Stimulated activated CD4-positive, alpha-beta T cell treated with anti-CD3 and anti-CD28 coated beads, Interleukin-4, amount 100 ng/mL, for 4 hours (primary cell): ENCODE measurements around the gene CDH3.

Experiments
- DNase-seq, 2 experiments: peaks; one replicate each; pipeline ENCODE4 v3.0.0-alpha.2; 2020

Gene CDH3

DNA sequence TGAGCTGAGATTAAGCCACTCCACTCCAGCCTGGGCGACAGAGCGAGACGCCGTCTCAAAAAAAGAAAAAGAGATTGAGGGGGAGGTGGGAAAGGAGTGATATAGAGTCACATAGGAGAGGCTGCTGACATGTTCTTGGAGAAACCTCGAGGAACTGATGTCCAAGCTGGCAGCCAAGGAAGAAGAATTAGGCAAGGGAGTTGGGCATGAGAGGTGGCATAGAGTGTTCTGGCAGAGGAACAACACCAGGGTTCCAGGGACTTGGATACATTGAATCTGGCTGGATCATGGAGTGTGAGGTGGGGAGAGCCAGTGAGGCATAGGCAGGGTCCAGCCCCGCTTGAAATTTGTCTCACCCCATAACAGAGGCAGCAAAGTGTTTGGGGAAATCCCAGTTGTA lies 10.7 kb downstream of the CDH3 start:
- DNase-seq = no peak

- DNase-seq = no peak
These were observed 11.6 kb downstream of the CDH3 start for GRCh38 chr16:68656751-68657150.

DNA sequence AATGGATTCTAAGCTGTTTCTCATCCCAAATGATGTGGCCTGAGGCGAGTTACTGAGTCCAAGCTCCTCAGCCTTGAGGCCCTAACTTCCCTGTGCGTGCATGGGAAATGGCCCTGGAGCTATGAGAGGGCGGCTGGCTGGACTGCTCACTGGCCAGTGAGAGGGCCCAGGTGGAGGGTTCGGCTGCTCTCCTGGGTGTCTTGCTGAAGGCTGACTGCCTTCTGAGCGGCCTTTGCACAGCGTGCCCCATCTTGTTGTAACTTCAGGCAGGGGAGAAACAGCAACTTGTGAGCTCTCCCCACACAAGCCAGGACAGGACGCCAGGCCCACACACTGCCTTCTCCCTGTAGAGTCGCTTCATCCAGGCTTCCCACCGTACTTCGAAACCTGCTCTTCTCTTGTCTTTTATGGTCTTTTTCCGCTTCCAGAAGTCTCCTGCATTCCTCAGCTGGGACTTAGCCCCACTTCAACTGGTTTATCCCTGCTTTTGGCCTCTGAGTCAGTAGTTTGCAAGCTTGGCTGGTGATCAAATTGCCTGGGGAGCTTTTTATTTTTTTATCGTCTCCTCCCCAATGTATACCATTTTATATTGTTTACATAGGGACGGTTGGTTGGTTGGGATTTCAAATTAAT lies 13.3 kb downstream of the CDH3 start:
- no peak for DNase-seq

GRCh38 chr16:68658974-68659360 lies 13.9 kb downstream of the CDH3 start:
- no peak for DNase-seq

DNA sequence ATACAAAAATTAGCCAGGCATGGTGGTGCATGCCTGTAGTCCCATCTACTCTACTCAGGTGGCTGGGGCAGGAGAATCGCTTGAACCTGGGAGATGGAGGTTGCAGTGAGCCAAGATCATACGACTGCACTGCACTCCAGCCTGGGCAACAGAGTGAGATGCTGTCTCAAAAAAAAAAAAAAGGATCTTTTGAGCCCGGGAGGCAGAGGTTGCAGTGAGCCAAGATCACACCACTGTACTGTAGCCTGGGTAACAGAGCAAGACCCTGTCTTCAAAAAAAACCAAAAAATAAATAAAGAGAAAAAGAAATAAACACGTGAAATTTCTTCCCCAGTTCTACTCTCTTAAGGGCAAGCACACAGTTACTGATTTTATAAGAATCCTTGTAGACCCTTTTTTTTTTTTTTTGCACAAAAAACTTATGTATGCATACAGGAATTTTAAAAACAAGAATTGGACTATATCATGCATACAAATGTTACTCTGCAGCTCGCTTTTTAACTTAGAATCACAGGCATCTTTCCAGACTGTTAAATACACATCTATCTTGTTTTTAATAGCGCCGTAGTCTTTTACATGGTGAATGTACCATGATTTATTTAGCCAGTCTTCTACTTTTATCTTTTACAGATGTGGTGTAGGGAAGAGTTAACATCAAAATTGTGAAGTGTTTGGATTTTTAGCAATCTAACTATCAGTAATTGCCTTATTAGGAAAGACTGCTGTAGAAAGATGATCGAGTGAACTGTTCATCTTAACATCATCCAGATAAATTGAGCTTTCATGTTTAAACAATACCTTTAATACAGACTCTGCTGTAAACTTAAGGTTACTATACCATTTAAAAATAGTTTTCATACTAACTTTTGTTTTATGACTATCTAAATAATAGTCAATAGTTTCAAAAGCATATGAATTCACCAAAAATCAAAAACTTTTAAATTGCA lies 14.6 kb downstream of the CDH3 start:
- no peak for DNase-seq

- DNase-seq = no peak
These were observed 15.3 kb downstream of the CDH3 start for GRCh38 chr16:68660359-68660795.

DNA sequence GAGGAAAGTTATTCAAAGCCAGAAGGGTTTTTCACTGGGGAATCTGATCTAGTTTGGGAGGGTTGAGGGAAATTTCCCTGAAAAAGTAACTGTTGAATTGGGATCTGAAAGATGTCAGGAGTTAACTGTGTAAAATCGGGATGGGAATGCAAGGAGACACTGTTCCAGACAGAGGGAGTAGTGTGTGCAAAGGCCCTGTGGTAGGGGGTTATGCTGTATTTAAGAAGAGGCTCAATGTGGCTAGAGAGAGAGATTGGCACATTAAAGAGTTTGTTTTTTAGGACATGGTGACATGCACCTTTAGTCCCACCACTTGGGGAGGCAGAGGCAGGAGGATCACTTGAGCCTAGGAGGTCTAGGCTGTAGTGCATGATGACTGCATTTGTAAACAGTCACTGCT lies 16.9 kb downstream of the CDH3 start:
- no peak for DNase-seq

- no peak for DNase-seq
These were observed 19.2 kb downstream of the CDH3 start for GRCh38 chr16:68664297-68664696.

DNA sequence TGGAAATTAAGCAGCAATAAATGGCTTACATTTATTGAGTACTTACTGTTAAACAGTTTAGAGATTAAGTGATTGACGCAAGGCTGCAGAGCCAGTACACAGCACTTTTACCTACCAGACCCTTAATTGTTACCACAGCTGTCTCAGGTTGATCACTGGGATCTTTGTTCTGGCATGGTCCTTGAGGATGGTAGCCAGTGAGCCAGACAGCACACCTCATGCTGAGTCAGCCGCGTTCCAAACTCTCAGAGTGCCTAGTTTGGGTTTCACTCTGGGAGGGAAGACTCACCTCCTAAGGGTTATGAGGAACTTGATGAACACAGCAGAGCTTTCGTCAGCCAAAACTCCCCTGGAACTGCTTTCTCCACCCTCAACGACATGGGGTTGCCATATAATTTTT lies 20.4 kb downstream of the CDH3 start:
- no peak for DNase-seq

DNA sequence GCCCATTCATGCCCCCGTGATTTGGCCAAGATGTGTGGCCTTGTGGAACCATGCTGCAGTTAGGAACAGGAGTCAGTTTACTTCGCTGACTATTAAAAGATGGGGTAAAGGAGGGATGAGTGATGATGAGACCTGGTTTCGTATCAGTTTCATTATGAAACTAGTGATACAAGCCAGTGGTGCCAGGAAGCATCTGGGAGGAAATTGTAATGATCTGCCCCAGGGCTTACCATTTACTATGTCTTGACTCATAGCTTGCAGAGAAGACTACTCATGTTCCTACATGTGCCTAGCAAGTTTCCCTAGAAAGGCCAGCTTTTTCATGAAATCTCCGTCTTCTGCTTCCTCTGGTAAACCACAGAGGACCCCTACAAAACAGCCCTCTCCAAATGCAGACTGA lies 23.2 kb downstream of the CDH3 start:
- DNase-seq = no peak

GRCh38 chr16:68676113-68676860 lies 31.2 kb downstream of the CDH3 start:
- no peak for DNase-seq

DNA sequence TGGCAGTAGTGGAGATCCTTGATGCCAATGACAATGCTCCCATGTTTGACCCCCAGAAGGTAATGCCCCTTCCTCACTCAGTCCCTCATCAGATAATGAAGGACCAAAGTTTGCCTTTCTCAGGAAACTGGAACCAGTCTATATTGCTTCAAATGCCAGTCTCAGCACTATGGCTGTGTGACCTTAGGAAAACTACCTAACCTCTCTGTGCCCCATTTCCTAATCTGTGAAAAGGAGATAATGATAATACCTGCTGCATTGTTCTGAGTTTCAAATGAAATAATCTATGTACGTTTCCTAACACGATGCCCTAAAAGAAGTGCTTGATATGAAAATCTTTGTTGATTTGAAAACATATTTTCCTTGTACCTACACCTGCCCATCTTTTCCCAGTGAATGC lies 35.9 kb downstream of the CDH3 start:
- DNase-seq = no peak

DNA sequence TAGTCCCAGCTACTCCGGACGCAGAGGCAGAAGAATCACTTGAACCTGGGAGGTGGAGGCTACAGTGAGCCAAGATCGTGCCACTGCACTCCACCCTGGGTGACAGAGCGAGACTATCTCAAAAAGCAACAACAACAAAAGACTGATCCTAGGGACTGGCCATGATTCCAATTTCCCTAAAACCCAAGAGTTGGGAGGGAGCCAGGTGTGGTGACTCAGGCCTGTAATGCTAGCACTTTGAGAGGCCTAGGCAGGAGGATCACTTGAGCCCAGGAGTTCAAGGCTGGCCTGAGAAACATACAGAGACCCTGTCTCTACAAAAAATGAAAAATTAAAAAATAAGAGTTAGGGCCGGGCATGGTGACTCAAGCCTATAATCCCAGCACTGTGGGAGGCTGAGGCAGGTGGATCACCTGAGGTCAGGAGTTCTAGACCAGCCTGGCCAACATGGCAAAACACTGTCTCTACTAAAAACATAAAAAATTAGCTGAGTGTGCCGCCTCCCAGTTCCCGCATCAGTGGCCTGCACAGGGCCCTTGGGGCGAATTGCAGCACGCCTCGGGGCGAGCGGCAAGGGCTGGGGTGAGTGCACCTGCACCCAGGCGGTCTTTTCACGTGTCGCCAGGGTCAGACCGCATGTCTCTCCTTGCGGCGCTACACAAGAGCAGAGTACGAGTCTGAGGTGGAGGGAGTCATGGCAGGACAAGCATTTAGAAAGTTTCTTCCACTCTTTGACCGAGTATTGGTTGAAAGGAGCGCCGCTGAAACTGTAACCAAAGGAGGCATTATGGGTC lies 40.8 kb downstream of the CDH3 start:
- DNase-seq = no peak

DNA sequence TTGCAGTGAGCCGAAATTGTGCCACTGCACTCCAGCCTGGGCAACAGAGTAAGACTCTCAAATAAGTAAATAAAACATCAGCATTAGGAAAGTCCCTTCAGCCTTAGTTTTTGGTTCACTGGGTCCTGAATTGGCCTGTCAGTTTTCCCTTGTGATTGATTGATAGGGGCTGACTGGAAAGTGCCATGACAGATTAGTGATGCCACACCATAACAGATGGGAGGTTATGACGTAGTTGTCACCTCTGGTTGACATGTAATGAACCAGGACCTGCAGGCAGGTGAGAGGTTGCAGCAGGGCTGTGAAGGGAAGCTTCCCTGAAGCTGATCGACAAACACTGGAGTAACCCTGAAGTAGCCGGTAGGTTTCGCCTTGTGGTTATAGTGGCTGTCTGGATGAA lies 41.8 kb downstream of the CDH3 start:
- DNase-seq = no peak

DNA sequence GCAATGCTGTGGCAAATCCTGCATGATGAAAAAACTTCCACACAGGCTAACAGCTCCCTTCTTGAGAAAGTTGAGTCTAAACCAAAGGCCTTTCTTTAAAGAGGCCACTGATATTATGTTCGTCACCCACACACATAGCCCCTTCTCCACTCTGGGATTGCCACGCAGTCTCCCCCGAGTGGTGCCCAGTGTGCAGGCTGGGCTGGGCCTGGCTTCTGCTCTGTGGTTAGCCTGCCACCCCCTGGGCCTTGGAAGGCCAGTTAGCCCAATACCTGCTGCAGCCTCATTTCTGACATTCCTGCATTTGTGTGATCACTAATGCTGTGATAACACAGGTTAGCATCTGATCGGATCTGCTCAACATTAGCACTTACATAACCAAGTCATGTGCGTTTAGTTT lies 44.8 kb downstream of the CDH3 start:
- no peak for DNase-seq

- no peak for DNase-seq
These were observed 50.5 kb downstream of the CDH3 start for GRCh38 chr16:68695575-68695974.

- DNase-seq = no peak
These were observed 51.4 kb downstream of the CDH3 start for GRCh38 chr16:68696514-68696913.

DNA sequence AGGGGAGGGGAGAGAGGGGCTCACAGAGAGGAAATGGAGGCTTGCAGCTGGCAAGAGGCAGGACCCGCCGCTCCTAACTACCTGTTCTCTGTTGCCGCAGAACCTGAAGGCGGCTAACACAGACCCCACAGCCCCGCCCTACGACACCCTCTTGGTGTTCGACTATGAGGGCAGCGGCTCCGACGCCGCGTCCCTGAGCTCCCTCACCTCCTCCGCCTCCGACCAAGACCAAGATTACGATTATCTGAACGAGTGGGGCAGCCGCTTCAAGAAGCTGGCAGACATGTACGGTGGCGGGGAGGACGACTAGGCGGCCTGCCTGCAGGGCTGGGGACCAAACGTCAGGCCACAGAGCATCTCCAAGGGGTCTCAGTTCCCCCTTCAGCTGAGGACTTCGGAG lies 53.0 kb downstream of the CDH3 start:
- no peak for DNase-seq

GRCh38 chr16:68700120-68700519 lies 55.0 kb downstream of the CDH3 start:
- DNase-seq = no peak

DNA sequence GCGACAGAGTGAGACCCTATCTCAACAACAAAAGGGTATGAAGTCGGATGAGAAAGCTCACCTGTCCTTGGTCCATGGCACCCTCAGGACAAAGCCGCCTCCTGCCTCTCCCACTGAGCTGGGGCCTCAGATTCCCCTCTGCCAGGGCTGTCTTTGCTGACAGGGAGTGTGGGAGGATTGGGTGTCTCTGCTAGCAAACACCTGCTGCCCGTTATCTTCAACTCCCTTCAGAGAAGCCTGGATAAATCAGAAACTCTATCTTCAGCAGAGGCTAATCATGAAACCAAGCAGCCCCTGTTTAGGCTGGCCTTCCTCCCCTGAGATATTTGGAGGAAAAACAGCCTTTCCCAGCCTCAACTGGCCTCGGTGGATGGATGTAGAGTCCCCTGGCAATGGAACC lies 55.7 kb downstream of the CDH3 start:
- DNase-seq = no peak

DNA sequence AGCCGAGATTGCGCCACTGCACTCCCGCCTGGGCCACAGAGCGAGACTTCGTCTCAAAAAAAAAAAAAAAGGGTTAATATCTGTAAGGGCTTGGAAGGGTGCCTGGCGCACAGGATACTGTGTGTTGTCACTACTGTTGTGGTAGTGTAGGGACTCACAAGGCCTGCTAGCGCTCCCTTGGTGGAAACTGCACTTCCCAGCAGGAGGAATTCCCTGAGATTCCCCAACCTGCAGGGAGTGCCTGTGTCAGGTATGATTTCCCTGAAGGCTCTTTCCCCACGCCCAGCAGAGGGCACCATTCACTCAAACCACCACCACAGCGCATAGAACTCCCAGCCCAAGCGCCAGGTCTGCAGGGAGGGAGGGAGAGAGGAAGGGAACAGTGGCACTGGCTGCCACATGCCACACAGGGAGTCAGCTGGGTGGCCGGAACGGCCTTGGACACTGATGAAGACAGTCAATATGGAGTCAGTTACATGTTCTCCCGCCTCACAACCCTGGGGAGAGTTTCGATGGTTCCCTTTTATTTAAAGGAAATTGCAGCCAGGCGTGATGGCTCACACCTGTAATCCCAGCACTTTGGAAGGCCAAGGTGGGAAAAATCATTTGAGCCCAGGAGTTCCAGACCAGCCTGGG lies 59.2 kb downstream of the CDH3 start:
- peak; percentile 28 to 63 for DNase-seq
